HEK293T (cell line): ENCODE data around the gene INSYN2A.

ENCODE experiments used
- ARNT ChIP-seq: fragments of 450-650 bp; IDR thresholded peaks from 2 replicates; pipeline ENCODE4 v1.6.1; 2017; ENCODE audit warnings: mild to moderate bottlenecking
- BHLHE40 ChIP-seq: fragments of 450-650 bp; IDR thresholded peaks from 2 replicates; pipeline ENCODE4 v1.6.1; 2016; ENCODE audit warnings: mild to moderate bottlenecking, moderate library complexity, borderline replicate concordance
- CTBP1 ChIP-seq: fragments of 450-650 bp; IDR thresholded peaks from 2 replicates; pipeline ENCODE4 v1.6.1; 2016; ENCODE audit warnings: borderline replicate concordance
- ELF4 ChIP-seq: fragments of 450-650 bp; IDR thresholded peaks from 2 replicates; pipeline ENCODE4 v1.6.1; 2017; ENCODE audit warnings: antibody characterized with exemption
- FOXA1 ChIP-seq: fragments of 450-650 bp; IDR thresholded peaks from 2 replicates; pipeline ENCODE4 v1.6.1; 2016; ENCODE audit warnings: mild to moderate bottlenecking
- FOXM1 ChIP-seq: fragments of 450-650 bp; IDR thresholded peaks from 2 replicates; pipeline ENCODE4 v1.6.1; 2017; ENCODE audit warnings: mild to moderate bottlenecking, borderline replicate concordance
- HDGF ChIP-seq: fragments of 450-650 bp; IDR thresholded peaks from 2 replicates; pipeline ENCODE4 v1.6.1; 2017; ENCODE audit warnings: antibody characterized with exemption, borderline replicate concordance
- LEF1 ChIP-seq: fragments of 450-650 bp; IDR thresholded peaks from 2 replicates; pipeline ENCODE4 v1.6.1; 2017; ENCODE audit warnings: mild to moderate bottlenecking, borderline replicate concordance
- NFRKB ChIP-seq: fragments of 450-650 bp; IDR thresholded peaks from 2 replicates; pipeline ENCODE4 v1.6.1; 2016; ENCODE audit warnings: mild to moderate bottlenecking, moderate library complexity
- PKNOX1 ChIP-seq: fragments of 450-650 bp; IDR thresholded peaks from 2 replicates; pipeline ENCODE4 v1.6.1; 2016
- SP1 ChIP-seq: fragments of 450-650 bp; IDR thresholded peaks from 2 replicates; pipeline ENCODE4 v1.6.1; 2017
- SUZ12 ChIP-seq: fragments of 450-650 bp; IDR thresholded peaks from 2 replicates; pipeline ENCODE4 v1.6.1; 2016; ENCODE audit warnings: mild to moderate bottlenecking
- TARDBP ChIP-seq: fragments of 450-650 bp; IDR thresholded peaks from 2 replicates; pipeline ENCODE4 v1.6.1; 2016
- ZNF384 ChIP-seq: fragments of 450-650 bp; IDR thresholded peaks from 2 replicates; pipeline ENCODE4 v1.6.1; 2016

- no peak for TF ChIP-seq SP1
- no peak for TF ChIP-seq CTBP1
- TF ChIP-seq SUZ12 = no peak
- no peak for TF ChIP-seq HDGF
- TF ChIP-seq PKNOX1 = no peak
- no peak for TF ChIP-seq LEF1
- no peak for TF ChIP-seq FOXM1
- TF ChIP-seq ARNT = no peak
- no peak for TF ChIP-seq NFRKB
- no peak for TF ChIP-seq ZNF384
- TF ChIP-seq BHLHE40 = no peak
- no peak for TF ChIP-seq TARDBP
- no peak for TF ChIP-seq ELF4
- TF ChIP-seq FOXA1 = no peak
These were observed 19.5 kb upstream of the INSYN2A start for GRCh38 chr10:127215866-127216265.
